LNCAP (cell line): ENCODE measurements around the gene GPT2.

ENCODE experiments used
- TF ChIP-seq, protein P1 (sequence below): fragments of 450-650 bp; IDR thresholded peaks from 2 replicates; pipeline ENCODE4 v1.5.1; 2017; ENCODE audit warnings: mild to moderate bottlenecking

GPT2 gene

DNA sequence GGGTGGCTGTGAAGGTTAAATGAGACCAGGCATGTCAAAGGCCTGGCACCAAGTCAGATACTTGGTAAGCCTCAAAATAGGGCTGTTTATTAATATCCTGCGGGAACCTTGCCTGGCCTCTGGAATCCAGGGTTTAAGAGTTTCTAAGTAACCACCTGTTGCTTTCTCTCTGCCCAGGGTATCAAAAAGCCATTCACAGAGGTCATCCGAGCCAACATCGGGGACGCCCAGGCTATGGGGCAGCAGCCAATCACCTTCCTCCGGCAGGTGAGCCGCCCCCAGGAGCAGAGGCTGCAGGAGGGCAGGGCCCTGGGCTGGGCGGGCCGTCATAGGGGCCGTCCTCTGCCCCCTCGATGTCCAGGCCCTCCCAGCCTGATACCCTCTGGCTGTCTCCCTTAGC is 13.3 kb downstream of the GPT2 start:
- TF ChIP-seq, protein P1, sequence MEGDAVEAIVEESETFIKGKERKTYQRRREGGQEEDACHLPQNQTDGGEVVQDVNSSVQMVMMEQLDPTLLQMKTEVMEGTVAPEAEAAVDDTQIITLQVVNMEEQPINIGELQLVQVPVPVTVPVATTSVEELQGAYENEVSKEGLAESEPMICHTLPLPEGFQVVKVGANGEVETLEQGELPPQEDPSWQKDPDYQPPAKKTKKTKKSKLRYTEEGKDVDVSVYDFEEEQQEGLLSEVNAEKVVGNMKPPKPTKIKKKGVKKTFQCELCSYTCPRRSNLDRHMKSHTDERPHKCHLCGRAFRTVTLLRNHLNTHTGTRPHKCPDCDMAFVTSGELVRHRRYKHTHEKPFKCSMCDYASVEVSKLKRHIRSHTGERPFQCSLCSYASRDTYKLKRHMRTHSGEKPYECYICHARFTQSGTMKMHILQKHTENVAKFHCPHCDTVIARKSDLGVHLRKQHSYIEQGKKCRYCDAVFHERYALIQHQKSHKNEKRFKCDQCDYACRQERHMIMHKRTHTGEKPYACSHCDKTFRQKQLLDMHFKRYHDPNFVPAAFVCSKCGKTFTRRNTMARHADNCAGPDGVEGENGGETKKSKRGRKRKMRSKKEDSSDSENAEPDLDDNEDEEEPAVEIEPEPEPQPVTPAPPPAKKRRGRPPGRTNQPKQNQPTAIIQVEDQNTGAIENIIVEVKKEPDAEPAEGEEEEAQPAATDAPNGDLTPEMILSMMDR: no peak

GRCh38 chr16:46898006-46898405 is 13.8 kb downstream of the GPT2 start:
- TF ChIP-seq, protein P1: no peak

- TF ChIP-seq, protein P1: no peak
These were observed 15.4 kb downstream of the GPT2 start for GRCh38 chr16:46899443-46900143.

DNA sequence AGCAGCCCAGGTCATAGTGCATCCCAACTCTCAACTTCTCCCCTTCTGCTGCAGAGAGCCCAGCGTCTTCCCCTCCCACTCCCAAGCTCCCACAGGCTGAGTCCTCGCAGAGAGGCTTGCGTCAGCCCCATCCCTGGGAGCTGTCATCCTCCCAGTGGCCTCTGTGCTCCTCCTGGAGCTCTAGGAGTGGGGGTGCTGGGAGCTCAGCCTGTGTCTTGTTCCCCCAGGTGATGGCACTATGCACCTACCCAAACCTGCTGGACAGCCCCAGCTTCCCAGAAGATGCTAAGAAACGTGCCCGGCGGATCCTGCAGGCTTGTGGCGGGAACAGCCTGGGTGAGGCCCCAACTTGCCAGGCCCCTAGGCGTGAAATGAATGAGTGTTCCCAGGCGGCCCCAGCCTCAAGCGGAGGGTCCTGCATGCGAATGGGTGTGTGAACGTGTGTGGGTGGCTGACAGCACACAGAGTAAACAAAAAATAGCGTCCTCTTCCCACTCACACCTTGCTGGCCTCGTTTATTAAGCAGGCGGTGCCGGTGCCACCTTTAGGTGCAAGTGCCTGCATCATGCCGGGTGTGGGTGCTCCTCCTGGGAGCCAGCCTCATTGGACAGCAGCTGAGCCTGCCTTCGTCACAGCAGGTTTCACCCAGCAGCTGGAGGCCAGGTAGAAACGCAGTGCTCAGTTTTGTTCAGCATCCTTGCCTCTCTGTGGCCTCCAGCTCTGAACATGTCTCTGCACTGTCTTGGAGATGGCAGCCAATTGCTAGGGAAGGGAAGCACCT is 16.5 kb downstream of the GPT2 start:
- TF ChIP-seq, protein P1: no peak

DNA sequence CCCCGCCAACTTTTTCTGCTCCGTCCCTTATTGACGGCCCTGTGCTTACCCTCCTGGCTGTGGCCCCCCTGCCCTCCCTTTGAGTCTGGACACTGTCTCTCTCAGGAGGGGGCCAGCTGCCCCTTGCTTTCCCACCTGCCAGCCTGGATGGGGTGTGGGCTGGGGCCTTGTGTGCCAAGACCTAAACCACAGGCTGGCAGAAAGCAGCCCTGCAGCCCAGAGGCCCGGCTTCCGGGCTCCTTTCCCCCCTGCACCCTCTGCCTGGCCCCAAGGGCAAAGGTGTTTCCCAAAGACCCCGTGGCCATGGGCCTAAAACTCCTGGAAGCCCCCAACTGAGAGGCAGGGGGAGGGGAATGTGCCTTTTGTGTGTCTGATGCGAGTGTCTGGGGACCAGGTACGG is 17.5 kb downstream of the GPT2 start:
- TF ChIP-seq, protein P1: no peak

- TF ChIP-seq, protein P1: no peak
These were observed 19.2 kb downstream of the GPT2 start for GRCh38 chr16:46903255-46903905.

DNA sequence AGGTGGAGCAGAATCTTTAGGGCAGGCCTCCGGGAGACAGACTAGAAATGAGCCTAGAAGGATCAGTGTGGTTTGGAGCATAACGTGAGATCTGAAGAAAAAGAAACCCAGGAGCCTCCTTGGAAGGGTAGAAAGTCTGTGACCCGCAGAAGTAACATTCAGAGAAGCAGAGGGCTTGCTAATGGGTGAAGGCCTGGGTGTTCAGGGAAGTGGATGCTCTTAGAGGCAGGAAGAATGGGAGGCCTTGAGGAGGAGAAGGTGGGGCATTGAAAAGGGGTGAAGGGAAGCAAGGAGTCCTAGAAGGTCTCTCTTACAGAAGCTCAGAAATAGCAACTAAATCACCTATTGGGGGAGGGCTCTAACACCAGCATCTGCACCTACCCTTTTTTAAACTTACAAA is 20.3 kb downstream of the GPT2 start:
- TF ChIP-seq, protein P1: no peak
